Measurements from ENCODE around the gene ABR.

The ABR gene

DNA sequence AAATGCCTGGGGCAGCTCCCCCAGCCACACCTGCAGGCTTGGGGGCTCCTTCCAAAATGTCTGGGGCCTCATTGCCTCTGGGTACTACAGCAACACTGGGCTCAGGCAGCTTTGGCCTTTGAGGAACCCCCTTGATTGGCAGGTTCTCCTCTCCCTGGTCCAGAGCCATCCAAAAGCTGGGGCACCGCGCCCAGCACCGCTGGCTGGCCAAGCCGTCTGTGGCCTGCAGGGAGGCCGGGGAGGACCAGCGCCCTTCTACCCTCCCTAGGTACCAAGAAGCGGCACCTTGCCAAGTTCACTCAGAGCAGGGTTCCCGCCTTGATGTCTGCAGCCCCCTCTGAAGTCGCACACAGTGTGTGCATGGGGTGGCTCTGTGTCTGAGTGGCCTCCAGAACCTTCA is 152.7 kb downstream of the ABR start:
- no peak for FAIRE-seq

GRCh38 chr17:1026599-1026975 is 153.2 kb downstream of the ABR start:
- FAIRE-seq, result no peak

DNA sequence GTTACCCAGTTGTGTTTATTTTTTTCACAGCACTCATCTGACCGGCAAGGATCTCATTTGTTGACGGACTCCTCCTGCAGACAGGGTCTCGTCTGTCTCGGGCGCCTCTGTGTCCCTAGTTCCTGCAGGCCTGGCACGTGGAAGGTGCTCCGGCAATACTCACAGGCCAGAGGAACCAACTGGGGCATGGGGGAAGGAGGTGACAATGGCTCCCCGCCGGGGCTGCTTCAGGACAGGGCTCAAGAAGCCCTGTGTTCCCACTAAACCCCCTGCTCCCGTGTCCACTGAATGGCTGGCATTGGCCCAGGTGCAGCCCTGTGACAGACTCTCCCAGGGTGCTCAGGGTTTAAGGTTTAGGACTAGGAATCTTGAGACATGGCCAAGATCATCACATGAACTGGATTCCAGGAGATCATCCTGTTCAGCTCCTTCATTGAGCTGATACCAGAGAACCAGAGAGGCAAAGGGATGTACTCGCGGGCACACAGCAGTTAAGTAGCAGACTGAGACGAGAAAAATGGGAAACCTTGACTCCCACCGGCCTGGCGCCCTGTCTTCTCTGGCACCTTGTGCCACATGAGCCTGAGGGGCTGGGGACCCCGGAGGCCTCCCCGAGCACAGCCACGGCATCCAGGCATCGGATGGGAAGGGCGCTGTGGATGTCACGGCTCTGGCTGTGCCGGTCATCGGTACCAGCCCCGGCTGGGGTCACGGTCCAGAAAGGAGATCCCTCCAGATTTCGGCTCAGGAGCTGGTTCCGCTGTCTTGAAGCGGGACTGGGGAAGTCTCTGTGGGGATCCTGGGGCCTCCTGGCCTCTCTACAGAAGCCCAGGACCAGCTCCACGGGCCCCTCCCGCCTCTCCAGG is 153.8 kb downstream of the ABR start:
- FAIRE-seq, result no peak

DNA sequence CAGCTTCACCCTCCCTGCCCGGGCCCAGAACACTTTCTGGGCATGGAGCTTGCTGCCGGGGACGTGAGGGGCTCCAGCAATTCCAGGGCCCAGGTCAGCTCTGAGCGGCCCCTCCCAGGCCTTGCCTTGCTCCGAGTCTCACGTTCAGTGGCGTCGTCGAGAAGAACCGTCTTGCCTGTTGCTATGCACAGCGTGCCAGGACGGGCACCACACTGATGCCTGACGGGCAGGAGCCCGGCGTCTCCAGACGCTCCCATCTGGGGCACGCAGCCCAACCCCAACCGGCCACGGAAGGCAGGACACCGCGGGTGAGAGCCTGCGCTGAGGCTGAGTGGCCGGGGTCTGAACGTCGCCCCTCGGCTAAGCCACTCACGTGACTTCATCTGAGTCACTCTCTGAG is 155.7 kb downstream of the ABR start:
- no peak for FAIRE-seq

DNA sequence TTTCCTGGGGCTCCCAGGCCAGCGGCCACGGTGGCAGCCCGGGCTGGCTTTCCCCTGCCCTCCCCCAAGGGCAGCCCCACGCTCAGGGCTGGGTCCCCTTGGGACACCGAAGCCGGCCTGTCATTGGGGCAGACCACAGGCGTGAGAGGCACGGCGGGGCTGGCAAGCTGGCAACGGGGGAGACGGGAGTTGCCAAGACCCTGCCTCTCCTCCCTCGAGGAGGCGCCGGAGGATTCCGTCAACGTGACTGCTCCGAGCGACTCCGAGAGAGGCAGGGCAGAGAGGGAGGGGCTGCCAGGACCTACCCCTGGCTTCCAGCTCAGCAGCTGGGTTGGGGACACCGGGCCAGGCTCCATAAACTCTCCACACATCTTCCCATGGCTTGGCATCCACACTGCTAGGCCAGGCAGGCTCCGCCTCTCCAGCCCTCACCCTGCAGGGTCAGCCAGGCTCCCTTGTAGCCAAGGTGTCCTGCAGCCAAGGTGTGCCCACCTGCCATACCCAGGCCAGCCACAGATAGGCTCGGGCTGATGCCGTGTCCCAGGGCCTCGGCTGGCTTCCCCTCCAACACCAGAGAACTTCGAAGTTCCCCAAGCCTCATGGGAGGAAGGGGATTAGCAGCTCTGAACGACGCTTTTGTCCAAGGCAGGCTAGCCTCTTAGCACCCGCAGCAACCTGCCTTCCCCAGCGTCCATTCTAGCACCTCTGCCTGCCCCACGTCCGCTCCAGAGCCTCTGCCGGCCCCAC is 157.3 kb downstream of the ABR start:
- no peak for FAIRE-seq

GRCh38 chr17:1021147-1021546 is 158.6 kb downstream of the ABR start:
- FAIRE-seq, result no peak

DNA sequence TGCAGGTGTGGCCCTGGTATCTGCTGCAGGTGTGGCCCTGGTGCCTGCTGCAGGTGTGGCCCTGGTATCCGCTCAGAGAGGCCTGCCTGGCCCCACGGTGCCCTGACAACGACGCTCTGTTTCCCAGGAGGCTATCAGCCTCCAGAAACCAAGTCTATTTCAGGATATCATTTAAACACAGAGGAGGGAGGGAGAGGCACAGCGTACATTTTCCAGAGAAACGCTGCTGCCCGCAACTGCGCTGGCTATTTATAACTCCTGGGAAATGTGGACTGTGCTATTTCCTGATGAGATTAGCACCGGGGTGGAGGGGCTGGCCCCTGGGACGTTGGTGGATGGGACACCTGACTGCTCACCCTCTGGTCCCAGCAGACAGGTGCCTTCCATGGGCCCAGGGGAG is 160.3 kb downstream of the ABR start:
- FAIRE-seq, result no peak

GRCh38 chr17:1018547-1018946 is 161.2 kb downstream of the ABR start:
- no peak for FAIRE-seq

GRCh38 chr17:1013729-1014090 is 166.1 kb downstream of the ABR start:
- no peak for FAIRE-seq

- FAIRE-seq, result no peak
Observed at GRCh38 chr17:1012823-1013728, 166.7 kb downstream of the ABR start.

GRCh38 chr17:1011760-1012735 is 167.7 kb downstream of the ABR start:
- no peak for FAIRE-seq

- FAIRE-seq, result no peak
Observed at GRCh38 chr17:1011138-1011537, 168.6 kb downstream of the ABR start.

- FAIRE-seq, result no peak
Observed at GRCh38 chr17:1010586-1010985, 169.2 kb downstream of the ABR start.

GRCh38 chr17:1010086-1010450 is 169.7 kb downstream of the ABR start:
- FAIRE-seq, result no peak

DNA sequence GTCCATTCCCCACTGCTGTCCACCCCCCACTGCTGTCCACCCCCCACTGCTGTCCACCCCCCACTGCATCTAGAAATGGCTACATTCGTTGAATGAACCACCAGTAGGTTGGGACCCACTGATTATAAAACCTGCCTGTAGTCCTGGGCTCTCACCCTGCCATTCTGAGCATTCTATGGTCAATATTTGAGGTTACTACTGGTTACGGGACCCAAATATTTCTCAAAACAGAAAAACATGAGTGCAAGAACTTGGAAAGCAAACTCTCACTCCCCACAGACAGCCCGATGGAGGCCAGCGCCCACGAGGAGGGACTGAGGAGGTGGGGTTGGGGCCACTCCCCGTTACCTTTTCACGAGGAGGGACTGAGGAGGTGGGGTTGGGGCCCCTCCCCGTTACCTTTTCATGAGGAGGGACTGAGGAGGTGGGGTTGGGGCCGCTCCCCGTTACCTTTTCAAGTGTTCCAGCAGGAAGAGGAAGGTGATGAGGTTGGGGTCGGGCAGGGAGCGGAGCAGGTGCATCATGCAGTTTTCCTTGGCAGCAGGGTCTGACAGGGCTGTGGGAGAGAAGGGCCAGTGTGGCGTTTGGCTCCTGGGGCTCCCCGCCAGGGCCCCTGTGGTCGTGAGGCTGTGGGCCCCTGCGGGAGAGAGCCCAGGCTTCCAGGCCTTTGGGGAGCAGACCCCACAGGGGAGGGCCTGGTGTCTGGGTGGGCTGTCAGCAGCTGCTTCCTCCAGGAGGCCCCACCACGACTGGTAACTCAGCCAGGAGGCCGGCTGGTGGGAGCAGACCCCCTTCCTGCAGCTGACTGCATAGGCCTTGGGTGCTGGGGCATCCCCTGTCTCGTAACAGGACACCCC is 170.3 kb downstream of the ABR start:
- FAIRE-seq, result no peak

DNA sequence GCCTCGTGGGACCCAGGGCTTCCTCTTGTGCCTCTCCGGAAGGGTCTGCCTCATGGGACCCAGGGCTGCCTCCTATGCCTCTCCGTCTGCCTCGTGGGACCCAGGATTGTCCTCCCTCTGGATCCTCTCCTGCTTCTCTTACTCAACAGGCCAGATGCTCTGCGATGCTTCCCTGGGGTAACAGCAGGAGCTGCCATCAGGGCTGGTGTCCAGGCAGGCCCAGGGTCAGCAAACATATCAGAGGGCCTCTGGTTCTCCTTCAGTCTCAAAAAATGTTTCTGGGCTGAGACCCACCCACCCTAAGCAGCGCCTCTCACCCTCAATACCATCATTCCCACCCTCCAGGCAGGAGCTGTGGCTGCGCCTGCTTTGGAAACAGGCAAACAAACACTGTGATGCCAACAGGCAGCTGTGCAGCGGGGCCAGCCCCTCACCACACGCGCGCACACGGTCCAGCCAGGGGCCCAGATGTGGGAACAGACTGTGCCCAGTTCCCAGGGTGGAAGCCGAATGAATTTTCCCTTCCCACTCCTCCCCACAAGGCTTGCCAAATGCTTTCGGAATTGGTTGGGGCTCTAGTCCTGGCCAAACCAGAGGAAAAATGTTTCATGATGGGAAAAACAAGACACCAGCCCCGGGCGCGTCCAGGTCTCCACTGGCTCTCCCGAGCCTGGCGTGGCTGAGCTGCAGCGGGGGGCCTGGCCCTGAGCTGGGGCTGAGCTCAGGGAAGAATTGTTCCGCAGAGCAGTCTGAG is 171.6 kb downstream of the ABR start:
- FAIRE-seq, result no peak

DNA sequence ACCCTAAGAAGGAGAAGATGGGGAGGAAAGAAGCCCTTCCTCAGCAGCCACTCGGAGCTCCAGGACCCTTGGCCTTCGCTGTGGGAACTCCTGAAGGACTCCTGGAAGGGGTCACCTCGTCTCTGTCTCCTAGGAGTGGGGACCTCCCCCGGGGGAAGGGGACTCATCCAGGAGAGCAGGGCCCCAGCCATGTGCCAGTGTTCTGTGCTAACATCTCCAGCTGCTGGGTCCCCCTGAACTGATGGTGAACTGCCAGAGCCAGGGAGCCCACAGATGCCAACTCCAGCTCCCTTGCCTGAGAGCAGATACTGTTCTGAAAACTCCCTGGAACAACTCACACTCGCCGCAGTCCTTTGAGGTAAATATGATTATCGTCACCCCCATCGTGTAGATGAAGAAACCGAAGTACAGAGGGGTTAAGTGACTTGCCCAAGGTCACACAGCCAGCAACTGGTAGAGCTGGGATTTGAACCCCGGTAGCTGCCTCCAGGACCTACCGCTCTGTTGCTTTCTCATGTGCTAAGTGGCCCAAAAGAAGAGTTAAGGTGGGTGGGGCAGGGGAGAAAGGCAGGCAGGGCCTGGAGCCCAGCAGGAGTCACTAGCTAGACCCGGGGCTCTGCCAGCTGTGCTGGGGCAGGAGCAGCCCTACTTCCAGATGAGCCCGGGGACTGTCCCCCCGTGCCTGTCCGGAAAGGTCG is 172.3 kb downstream of the ABR start:
- no peak for FAIRE-seq

DNA sequence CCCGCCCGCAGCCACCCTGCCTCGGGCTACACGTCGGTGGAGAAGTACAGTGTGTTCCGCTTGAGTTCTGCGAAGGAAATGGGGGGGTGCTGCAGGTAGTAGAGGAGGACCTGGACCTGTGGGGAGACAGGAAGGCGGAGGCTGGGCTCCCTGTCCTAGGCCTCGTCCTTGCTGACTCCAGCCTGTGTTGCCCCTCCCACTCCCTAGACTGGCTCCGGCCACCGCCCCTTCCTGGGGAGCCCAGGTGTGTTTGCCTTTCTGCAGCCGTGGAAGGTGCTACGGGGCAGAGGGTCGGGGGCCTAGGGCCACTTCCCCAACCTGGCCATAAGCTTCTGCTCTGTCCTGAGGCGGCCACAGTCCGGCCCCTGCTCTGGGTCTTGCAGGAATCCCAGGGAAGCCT is 173.7 kb downstream of the ABR start:
- no peak for FAIRE-seq

- no peak for FAIRE-seq
Observed at GRCh38 chr17:1005361-1005946, 174.3 kb downstream of the ABR start.

Data from colon (tissue), 2 donors.